GM21381 (cell line): Measurements from ENCODE around the gene COIL.
"Not testable (repeated sequence)": the region's sequence is repeated elsewhere in the genome, so short reads cannot be mapped to it uniquely, and the experiment has no call there.

Source experiments
- ATAC-seq: cut with Tn5 transposase; IDR thresholded peaks from one replicate; pipeline ENCODE4 v1.9.1; 2021; ENCODE audit warnings: mild to moderate bottlenecking, moderate library complexity; ENCODE audit not compliant: unreplicated experiment

The COIL gene

GRCh38 chr17:56979091-56979480 is 18.2 kb upstream of the COIL start:
- peak; percentile 16 for ATAC-seq

GRCh38 chr17:56978441-56979090 is 17.7 kb upstream of the COIL start:
- ATAC-seq, result peak; percentile 34

GRCh38 chr17:56977673-56978395 is 17.0 kb upstream of the COIL start, which contains the start of gene SCPEP1:
Gene SCPEP1 (plus strand): TSS chr17:56978131. CDS start chr17:56978160, 29 bp downstream.
- peak; percentile 71 for ATAC-seq

GRCh38 chr17:56976941-56977608 is 16.2 kb upstream of the COIL start:
- ATAC-seq, result no peak

- no peak for ATAC-seq
Measured at GRCh38 chr17:56975656-56976055, 14.8 kb upstream of the COIL start.

- no peak for ATAC-seq
Measured at GRCh38 chr17:56974055-56974454, 13.2 kb upstream of the COIL start.

GRCh38 chr17:56973520-56973919 is 12.7 kb upstream of the COIL start:
- ATAC-seq, result no peak

GRCh38 chr17:56972111-56972730 is 11.4 kb upstream of the COIL start:
- no peak for ATAC-seq

GRCh38 chr17:56970974-56971373 is 10.1 kb upstream of the COIL start:
- no peak for ATAC-seq

- no peak for ATAC-seq
Measured at GRCh38 chr17:56966338-56966737, 5.5 kb upstream of the COIL start.

- not testable (repeated sequence) for ATAC-seq
Measured at GRCh38 chr17:56965681-56966080, 4.8 kb upstream of the COIL start.

GRCh38 chr17:56965241-56965640 is 4.4 kb upstream of the COIL start:
- not testable (repeated sequence) for ATAC-seq

GRCh38 chr17:56956992-56957391 is 3.9 kb downstream of the COIL start:
- ATAC-seq, result no peak

- no peak for ATAC-seq
Measured at GRCh38 chr17:56949595-56949994, 11.3 kb downstream of the COIL start.

GRCh38 chr17:56948491-56948890 is 12.4 kb downstream of the COIL start:
- no peak for ATAC-seq

- ATAC-seq, result no peak
Measured at GRCh38 chr17:56947741-56948140, 13.1 kb downstream of the COIL start.

GRCh38 chr17:56945938-56946505 is 14.8 kb downstream of the COIL start:
- no peak for ATAC-seq

GRCh38 chr17:56943505-56944125 is 17.2 kb downstream of the COIL start:
- no peak for ATAC-seq

GRCh38 chr17:56939869-56940484 is 20.9 kb downstream of the COIL start:
- ATAC-seq, result no peak

GRCh38 chr17:56938206-56938605 is 22.6 kb downstream of the COIL start:
- ATAC-seq, result not testable (repeated sequence)
